Testis (tissue), 2 donors: ENCODE measurements around the gene TPM4.

Source experiments
- POLR2A ChIP-seq: fragments of 450-650 bp; IDR thresholded peaks from one replicate; pipeline ENCODE4 v1.6.1; 2017; ENCODE audit warnings: antibody characterized with exemption, mild to moderate bottlenecking, moderate library complexity
- TF ChIP-seq, protein P1 (sequence below), 3 experiments: fragments of 450-650 bp in 2 of 3; fragments of 200-600 bp in 1 of 3; sonication (generic) in 1 of 3; IDR thresholded peaks; one replicate each; pipeline ENCODE4 v1.5.1; 2016 to 2019; ENCODE audit warnings: antibody characterized with exemption in 3 of 3, mild to moderate bottlenecking in 2 of 3, moderate library complexity in 1 of 3

GRCh38 chr19:16074488-16075365 is 1.6 kb upstream of the TPM4 start:
- TF ChIP-seq, protein P1, sequence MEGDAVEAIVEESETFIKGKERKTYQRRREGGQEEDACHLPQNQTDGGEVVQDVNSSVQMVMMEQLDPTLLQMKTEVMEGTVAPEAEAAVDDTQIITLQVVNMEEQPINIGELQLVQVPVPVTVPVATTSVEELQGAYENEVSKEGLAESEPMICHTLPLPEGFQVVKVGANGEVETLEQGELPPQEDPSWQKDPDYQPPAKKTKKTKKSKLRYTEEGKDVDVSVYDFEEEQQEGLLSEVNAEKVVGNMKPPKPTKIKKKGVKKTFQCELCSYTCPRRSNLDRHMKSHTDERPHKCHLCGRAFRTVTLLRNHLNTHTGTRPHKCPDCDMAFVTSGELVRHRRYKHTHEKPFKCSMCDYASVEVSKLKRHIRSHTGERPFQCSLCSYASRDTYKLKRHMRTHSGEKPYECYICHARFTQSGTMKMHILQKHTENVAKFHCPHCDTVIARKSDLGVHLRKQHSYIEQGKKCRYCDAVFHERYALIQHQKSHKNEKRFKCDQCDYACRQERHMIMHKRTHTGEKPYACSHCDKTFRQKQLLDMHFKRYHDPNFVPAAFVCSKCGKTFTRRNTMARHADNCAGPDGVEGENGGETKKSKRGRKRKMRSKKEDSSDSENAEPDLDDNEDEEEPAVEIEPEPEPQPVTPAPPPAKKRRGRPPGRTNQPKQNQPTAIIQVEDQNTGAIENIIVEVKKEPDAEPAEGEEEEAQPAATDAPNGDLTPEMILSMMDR (IDR thresholded peaks at IDR 0.05): no peak
- TF ChIP-seq POLR2A: no peak
